Measurements from ENCODE around the gene DHODH. TPM values are rescaled to one million over a fixed set of nuclear protein-coding genes. Genes with fewer than 3 reads are reported as not detected.

DHODH gene
- total and polyA plus RNA-seq, 4 donors, result 14.4 to 150 (median 79.4) TPM

GRCh38 chr16:72027669-72028378, 19.3 kb downstream of the DHODH start:
- DNase-seq (ENCODE audit: low spot score), result no peak
- H3K4me1 ChIP-seq (ENCODE audit: control insufficient read depth in 4 of 4, insufficient read depth in 4 of 4, low read length in 3 of 4), result peaks cover 16 to 59% (median 40%) of the 10 kb centered on the region in 4 donors
- TF ChIP-seq RXRA (IDR thresholded peaks at IDR 0.05) (peak; percentile 65 to 77), EGR1 (IDR thresholded peaks at IDR 0.05; ENCODE audit: low read depth in 2 of 2) (peak in 1 of 2 donors; percentile 33), YY1 (IDR thresholded peaks at IDR 0.05) (peak; percentile 87), TAF1 (conservative IDR thresholded peaks at IDR 0.05) (no peak), FOXA2 (IDR thresholded peaks at IDR 0.05) (peak; percentile 80), HNF4G (IDR thresholded peaks at IDR 0.05) (no peak), RAD21 (IDR thresholded peaks at IDR 0.05) (no peak), ZBTB33 (IDR thresholded peaks at IDR 0.05) (peak; percentile 29), JUND (IDR thresholded peaks at IDR 0.05) (peak in 1 of 2 donors; percentile 71), HNF4A (conservative IDR thresholded peaks at IDR 0.05) (peak; percentile 75 to 79), GABPA (IDR thresholded peaks at IDR 0.05 in 1 of 2, conservative IDR thresholded peaks at IDR 0.05 in 1 of 2) (no peak), FOXA1 (IDR thresholded peaks at IDR 0.05) (peak; percentile 43), SP1 (IDR thresholded peaks at IDR 0.05) (peak; percentile 83), NR2F2 (IDR thresholded peaks at IDR 0.05) (no peak), CTCF (IDR thresholded peaks at IDR 0.05; ENCODE audit: low read depth, low read length, missing input control) (no peak)
- TF ChIP-seq, protein P1, sequence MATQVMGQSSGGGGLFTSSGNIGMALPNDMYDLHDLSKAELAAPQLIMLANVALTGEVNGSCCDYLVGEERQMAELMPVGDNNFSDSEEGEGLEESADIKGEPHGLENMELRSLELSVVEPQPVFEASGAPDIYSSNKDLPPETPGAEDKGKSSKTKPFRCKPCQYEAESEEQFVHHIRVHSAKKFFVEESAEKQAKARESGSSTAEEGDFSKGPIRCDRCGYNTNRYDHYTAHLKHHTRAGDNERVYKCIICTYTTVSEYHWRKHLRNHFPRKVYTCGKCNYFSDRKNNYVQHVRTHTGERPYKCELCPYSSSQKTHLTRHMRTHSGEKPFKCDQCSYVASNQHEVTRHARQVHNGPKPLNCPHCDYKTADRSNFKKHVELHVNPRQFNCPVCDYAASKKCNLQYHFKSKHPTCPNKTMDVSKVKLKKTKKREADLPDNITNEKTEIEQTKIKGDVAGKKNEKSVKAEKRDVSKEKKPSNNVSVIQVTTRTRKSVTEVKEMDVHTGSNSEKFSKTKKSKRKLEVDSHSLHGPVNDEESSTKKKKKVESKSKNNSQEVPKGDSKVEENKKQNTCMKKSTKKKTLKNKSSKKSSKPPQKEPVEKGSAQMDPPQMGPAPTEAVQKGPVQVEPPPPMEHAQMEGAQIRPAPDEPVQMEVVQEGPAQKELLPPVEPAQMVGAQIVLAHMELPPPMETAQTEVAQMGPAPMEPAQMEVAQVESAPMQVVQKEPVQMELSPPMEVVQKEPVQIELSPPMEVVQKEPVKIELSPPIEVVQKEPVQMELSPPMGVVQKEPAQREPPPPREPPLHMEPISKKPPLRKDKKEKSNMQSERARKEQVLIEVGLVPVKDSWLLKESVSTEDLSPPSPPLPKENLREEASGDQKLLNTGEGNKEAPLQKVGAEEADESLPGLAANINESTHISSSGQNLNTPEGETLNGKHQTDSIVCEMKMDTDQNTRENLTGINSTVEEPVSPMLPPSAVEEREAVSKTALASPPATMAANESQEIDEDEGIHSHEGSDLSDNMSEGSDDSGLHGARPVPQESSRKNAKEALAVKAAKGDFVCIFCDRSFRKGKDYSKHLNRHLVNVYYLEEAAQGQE (IDR thresholded peaks at IDR 0.05), result peak; percentile 51
- TF ChIP-seq, protein P2, sequence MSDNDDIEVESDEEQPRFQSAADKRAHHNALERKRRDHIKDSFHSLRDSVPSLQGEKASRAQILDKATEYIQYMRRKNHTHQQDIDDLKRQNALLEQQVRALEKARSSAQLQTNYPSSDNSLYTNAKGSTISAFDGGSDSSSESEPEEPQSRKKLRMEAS (IDR thresholded peaks at IDR 0.05), result peak; percentile 80
- TF ChIP-seq, protein P3, sequence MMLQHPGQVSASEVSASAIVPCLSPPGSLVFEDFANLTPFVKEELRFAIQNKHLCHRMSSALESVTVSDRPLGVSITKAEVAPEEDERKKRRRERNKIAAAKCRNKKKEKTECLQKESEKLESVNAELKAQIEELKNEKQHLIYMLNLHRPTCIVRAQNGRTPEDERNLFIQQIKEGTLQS (IDR thresholded peaks at IDR 0.05), result no peak
- H3K9me3 ChIP-seq (ENCODE audit: control insufficient read depth in 4 of 4, low read length in 3 of 4), result no peaks in the 10 kb centered on the region
- H3K36me3 ChIP-seq (ENCODE audit: control insufficient read depth in 4 of 4, insufficient read depth in 3 of 4, low read depth in 1 of 4, low read length in 3 of 4), result peaks cover 4 to 37% (median 20%) of the 10 kb centered on the region in 4 donors
- no peak overlapping the region for H3K9ac ChIP-seq (ENCODE audit: low read depth in 1 of 2, low read length in 2 of 2)
- WGBS, result 44% methylated on average over 6 of the region's 6 CpGs
- no peak overlapping the region for H3K4me3 ChIP-seq (ENCODE audit: low read depth in 1 of 3, low read length in 3 of 3)
- peak overlapping the region; percentile 67 to 81 for H3K27ac ChIP-seq (ENCODE audit: low read depth in 1 of 2, low read length in 2 of 2)
- H3K27me3 ChIP-seq (ENCODE audit: control insufficient read depth in 4 of 4, insufficient read depth in 4 of 4, low read length in 3 of 4), result no peaks in the 10 kb centered on the region

Measured in liver (tissue), 9 donors.